OCI-LY3 (cell line): ENCODE data around the gene MRPL40.

Experiments
- CTCF ChIP-seq: fragments of 200-600, 300-600 bp; sonication (generic); IDR thresholded peaks from 2 replicates; pipeline ENCODE4 v1.5.1; 2014; ENCODE audit warnings: antibody characterized with exemption, low read length, low read depth
- EZH2phosphoT487 ChIP-seq: fragments of 200-600 bp; shearing (Covaris generic); IDR thresholded peaks from 2 replicates; pipeline ENCODE4 v1.6.1; 2018; ENCODE audit warnings: antibody characterized with exemption, mixed run types, low read depth

GRCh38 chr22:19476023-19476422 lies 43.7 kb downstream of the MRPL40 start:
- no peak for TF ChIP-seq CTCF
- no peak for TF ChIP-seq EZH2phosphoT487
